SK-MEL-5 (cell line): ENCODE results near the gene MRPL19. TPM values are rescaled to one million over a fixed set of nuclear protein-coding genes. Genes with fewer than 3 reads are reported as not detected.

Source experiments
- DNase-seq: peaks from one replicate; pipeline ENCODE4 v3.0.0-alpha.2; 2016; ENCODE audit warnings: low read depth, low spot score
- in situ Hi-C: cut with HindIII; loops from 2 replicates; pipeline ENCODE4 v1.10.0; 2016; ENCODE audit warnings: low sequenced_read_pairs, high pct_unique_total_duplicates, low pct_unique_long_range_greater_than_20kb
- total RNA-seq: library from RNA; depleted of rRNA; stranded (reverse); fragments of >200 nt; shearing (Covaris generic); gene quantifications from 2 replicates; pipeline ENCODE4 v1.2.3, GENCODE V29; 2014

The MRPL19 gene
- total RNA-seq, 1 experiment from 2014 or later = 106 TPM

DNA sequence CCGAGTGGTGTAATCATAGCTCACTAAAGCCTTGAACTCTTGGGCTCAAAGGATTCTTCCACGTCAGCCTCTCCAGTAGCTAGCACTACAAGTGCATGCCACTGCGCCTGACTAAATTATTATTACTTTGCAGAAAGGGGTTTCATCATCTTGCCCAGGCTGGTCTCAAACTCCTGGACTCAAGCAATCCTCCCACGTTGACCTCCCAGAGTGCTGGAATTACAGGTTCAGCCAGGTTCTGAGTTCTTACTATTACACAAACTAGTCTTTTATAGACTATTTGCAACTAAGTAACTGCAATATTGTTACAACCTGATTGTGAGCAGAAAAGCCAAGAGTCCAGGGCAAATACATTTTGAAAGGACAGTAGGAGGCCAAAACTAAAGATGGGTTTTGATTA lies 35.9 kb upstream of the MRPL19 start:
- in situ Hi-C loops = loop anchor here (25.0 kb wide), 1 partner anchor 148 kb away; no protein-coding TSS in a partner anchor
- no peak for DNase-seq

DNA sequence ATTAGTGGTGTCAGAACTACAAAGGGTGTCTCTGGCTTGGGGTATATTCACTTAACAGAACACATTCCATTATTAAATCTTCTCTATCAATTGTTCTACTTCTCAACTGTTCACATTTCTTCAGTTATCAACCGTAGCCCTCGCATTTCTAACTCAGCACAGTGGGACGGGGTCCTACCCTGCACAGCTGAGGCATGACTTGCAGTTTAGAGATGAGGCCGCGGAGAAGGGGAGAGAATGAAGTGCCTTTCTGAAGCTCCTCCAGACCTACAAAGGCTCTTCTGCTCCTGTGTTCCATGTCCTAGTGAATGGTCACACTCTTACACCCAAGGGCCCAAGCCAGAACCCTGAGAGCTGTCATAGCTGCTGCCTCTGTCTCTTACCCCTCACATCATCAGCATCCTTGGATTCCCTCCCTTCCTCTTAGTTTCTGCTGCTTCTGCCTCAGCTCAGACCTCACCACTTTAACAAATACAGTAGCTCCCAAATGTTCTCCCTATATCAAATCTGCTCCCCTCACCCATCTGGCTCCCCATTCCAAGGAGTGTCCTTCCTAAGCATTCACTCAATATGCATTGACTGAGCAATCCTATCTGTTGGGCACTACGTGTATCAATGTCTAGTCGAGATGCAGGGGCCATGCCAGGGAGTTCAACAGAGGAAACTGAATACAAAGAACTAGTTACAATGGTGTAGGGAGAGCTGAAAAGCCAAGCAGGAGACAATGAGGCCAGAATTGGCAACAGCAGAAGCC lies 34.3 kb upstream of the MRPL19 start:
- in situ Hi-C loops = loop anchor here (25.0 kb wide), 1 partner anchor 150 kb away; no protein-coding TSS in a partner anchor

DNA sequence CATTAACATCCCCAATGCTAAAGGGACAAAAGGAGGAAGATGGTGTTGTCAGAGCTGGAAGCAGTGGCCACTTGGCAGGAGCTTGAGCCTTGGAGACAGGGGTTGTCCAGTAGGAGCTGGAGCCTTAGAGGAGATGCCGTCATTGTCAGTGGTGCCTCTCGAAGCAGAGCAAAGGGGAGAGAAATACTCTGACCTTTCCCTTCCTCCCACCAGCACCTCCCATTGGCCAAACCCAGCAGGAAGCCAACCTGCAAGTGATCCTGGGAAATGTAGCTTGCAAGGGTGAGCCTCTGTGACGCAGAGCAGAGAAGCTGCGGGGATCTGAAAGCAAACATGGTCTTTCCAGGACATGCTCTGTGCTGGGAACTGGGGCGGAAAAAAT lies 33.7 kb upstream of the MRPL19 start:
- no peak for DNase-seq
- in situ Hi-C loops = loop anchor here (25.0 kb wide), 1 partner anchor 151 kb away; no protein-coding TSS in a partner anchor

More for the DNA sequence above, 34.3 kb upstream of the MRPL19 start:
- no peak for DNase-seq

DNA sequence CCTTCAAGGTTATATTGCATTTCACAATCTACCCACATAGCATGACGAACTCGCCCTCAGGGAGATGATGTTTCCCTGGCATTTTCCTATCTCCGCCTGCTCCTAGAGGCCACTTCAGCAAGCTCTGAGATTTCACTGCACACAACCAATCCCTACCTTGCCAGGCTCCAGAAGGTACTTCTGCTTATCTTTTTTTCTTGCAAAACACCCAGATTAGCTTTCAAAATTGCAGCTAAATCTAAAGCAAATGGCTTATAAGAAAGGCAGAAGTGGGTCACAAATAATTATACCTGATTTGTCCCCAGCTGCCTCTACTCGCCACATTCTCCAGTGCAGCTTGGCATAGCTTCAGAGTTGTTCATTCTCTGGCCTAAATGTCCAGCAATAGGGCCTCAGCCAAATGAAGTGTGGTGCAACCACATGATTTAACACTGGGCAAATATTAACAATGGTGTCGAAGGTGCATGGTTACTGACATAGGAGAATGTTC lies 32.4 kb upstream of the MRPL19 start:
- in situ Hi-C loops = loop anchor here (25.0 kb wide), 1 partner anchor 152 kb away; no protein-coding TSS in a partner anchor
- DNase-seq = no peak

DNA sequence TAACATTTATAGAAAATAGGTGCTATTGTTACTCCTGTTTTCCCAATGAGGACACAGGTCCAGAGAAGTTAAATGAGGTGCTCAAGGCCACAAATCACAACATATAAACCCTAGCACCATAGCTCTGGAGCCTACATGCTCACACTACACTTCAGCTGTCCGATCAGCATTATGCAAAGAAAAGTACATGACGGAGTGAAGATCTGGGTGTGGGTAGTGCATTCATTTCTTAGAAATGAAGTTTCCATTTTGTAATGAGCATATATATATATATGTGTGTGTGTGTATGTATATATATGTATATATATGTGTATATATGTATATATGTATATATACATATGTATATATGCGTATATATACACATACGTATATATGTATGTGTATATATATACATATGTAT lies 30.2 kb upstream of the MRPL19 start:
- no peak for DNase-seq
- in situ Hi-C loops = loop anchor here (25.0 kb wide), 1 partner anchor 154 kb away; no protein-coding TSS in a partner anchor

DNA sequence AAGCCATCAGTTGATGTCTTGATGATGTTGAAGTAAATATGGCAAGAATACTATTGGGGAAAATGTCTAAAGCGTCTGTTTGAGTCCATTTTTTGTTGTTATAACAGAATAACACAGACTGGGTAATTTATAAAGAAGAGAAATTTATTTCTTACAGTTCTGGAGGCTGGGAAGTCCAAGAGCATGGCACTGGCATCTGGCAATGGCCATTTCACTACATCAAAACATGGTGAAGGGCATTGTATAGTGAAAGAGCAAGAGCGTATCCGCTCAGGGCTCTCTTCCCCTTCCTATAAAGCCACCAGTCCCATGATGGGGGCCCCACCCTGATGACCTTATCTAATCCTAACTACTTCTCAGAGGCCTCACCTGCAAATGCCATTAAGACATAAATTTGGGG lies 29.6 kb upstream of the MRPL19 start:
- in situ Hi-C loops = loop anchor here (25.0 kb wide), 1 partner anchor 155 kb away; no protein-coding TSS in a partner anchor
- no peak for DNase-seq

DNA sequence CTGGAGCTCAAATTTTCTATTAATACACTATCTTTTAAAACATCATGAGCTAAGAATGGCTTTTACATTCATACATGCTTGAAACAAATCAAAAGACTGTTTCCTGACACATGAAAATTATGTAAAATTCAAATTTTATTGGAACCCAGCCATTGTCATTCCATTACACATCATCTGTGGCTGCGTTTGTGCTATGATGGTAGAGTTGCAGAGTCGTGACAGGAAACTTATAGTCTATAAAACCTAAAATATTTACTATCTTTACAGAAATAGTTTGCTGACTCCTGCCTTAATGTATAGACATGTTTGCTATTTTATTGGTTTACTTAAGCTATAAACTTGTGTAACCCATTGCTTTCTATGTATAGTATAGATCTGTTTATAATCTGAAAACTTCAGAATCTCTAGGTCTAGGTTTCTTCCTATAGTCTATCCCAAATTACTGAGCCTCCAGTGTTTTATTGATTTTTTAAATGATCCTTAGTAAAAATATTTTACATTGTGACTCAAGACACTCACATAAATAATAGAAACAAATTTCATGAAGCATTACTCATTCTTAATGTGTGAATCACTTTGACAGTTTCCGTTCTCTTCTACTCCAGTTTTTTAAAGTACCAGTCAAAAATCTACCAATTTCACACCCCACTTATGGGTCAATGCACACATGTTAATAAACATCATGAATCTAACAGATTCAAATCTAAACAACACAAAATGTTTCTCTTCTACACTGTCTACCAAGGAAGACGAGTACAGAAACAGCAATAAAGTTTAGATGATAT lies 26.4 kb upstream of the MRPL19 start:
- no peak for DNase-seq
- in situ Hi-C loops = loop anchor here (25.0 kb wide), 1 partner anchor 158 kb away; no protein-coding TSS in a partner anchor

DNA sequence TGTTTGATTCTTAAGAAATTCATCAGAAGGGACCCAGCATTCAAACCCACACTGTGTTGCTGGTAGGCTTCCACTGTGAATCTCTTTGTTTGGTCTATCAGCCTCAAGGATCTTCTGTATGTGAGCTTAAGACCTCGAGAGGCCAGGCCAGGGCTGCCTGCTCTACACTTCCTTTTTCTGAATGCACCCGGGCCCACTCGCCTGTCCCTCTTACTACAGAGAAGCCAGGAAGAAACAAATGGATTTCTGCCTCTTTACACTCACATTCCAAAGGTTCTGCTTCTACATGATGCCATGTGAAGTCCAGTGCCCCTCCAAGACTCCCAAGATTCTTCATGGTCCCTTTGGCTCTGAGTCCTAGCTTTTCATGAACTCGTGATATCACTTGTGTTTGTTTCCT lies 25.4 kb upstream of the MRPL19 start:
- DNase-seq = no peak
- in situ Hi-C loops = loop anchor here (25.0 kb wide), 1 partner anchor 159 kb away; no protein-coding TSS in a partner anchor

DNA sequence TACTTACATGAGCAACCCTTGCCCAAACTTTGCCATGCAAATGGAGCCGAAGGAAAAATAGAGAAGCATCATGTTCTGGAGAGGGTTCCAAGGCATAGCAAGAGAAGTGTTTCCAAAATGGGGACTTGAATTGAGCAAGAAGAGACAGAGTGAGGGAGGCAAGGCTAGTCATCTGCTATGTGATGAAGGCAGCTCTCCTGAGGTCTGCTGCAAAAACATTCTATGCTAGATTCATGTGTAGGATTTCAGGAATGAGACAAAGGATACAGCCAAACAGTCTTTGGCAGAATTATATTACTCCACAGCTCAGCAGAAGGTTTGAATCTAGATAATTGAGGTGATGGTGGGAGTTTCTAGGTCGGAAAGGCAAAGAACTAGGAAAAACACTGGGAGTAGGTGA lies 24.1 kb upstream of the MRPL19 start:
- no peak for DNase-seq
- in situ Hi-C loops = loop anchor here (25.0 kb wide), 1 partner anchor 160 kb away; no protein-coding TSS in a partner anchor

DNA sequence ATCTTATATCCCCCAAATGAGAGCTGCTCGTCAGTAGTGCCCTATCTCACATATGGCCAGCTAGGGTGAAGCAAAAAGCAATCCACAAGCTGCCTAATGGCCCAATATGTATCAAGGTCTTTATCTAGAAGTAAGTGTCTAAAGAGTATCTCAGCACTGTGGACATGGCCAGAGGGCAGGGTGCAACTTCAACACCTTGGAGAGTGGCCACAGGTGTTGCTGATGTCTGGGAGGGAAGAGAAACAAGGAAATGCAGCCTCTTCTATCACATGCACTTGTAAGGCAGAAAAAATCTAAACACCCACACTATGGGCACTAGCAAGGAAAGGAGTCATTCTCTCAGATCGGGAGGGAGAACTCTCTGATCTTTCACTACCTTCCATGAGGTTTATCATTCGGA lies 23.7 kb upstream of the MRPL19 start:
- in situ Hi-C loops = loop anchor here (25.0 kb wide), 1 partner anchor 161 kb away; no protein-coding TSS in a partner anchor

DNA sequence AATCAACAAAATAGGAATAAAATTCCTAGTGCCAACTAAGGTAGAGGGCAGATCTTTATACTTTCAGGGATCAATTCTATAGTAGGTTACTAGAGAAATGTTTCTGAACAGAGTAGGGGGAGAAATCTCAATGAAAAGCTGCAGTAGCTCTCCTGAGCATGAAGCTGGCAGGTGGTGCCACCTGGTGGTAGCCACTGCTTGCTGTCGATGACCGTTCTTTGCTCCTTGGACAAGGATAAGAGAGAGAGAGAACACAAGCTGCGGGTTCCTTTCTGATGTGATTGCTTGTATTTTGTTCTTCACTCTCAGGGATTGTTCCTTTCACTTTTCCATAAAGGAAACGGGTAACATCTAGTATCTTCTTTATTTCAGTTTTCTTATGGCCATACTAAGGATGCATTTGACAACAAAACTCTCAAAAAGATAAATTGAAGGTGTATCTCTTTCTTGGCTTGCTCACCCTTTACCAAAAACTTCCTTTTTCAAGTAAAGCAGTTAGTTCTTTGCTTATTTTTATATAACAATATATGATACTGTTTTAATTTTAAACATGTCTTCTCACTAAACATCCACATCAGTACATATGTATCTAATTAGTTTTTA lies 18.6 kb upstream of the MRPL19 start:
- DNase-seq = peak; percentile 87
- in situ Hi-C loops = no loop called here

More for the DNA sequence above, 23.7 kb upstream of the MRPL19 start:
- no peak for DNase-seq

DNA sequence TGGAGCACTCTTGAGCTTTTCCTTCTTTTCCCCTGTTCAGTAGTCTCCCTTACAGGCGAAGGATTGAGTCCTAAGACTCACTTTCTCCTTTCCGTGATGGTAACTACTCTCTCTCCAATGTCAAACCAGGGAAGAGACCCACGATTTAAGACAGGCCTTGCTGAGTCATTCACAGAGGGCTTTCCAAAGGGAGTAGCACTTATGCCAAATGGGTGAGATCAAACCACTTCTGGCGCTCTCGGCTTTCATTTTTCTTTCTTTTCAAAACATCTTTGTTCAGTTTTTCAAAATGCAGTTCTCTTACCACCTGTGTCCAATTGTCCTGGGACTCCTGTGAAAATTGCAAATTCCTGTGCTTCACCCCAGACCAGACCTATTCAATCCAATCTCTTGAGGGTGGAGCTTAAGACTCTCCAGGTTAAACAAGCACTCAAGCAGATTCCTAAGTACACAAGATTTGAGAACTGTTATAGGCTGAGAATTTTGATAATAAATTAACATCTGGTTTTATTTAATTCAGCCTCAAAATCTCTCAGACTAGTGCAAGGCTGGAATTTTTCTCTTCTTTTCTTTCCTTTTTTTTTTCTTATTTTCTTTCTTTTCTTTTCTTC lies 14.4 kb upstream of the MRPL19 start:
- in situ Hi-C loops = no loop called here

DNA sequence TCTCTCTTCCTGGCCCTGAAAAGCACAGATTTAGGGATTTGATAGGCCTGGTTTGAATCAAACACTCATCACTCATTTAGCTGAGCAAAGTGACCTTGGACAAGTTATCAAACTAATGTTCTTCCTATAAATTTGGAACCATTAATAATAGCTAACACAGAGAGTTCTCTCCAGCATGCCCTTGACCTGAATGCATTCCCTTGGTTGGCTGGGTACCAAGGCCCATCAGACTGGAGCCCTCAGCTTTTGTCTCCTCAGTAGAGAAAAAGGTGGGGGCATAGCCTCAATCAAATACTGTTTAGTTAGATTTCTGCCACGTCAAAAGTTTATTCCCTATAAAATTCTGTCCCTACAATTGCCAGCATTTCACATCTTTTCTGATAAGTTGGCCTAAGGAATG lies 13.8 kb upstream of the MRPL19 start:
- in situ Hi-C loops = no loop called here

More for the DNA sequence above, 14.4 kb upstream of the MRPL19 start:
- no peak for DNase-seq

DNA sequence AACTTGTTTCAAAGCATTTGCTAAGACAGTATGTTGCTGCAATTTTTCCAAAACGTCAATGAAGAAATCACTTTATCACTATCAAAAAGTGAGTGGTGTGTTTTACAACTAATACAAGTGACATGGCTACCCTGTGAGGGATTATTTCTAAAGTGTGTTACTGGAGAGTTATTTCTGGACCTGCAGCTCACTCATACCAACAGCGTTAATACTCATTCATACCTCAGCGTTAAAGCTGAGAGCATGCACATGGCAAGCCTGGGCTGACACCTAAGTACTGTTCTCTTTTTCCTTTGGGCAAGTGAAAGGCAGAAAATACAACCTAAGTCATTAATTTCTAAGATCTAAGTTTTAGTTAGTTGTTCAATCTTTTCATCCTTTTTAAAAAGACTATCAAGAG lies 13.0 kb upstream of the MRPL19 start:
- DNase-seq = no peak
- in situ Hi-C loops = no loop called here

More for the DNA sequence above, 13.8 kb upstream of the MRPL19 start:
- DNase-seq = no peak

DNA sequence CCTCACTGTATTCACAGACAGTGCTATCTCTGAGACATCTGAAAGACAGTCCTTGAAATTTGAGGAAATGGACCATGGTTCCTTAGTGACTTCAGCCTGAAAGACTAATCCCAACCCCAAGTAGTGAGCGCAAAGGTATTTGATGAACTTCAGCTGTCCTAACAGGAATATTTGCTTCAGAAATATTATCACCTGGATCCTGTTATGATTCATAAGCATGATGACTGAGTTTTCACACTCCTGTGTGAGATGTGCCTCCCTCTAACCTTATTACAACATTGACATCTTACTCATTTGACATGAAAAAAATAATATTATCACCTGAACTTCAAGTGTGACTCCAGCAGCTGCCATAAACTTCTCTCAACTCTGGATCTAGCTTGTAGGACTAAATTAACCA lies 11.6 kb upstream of the MRPL19 start:
- in situ Hi-C loops = no loop called here
- no peak for DNase-seq

DNA sequence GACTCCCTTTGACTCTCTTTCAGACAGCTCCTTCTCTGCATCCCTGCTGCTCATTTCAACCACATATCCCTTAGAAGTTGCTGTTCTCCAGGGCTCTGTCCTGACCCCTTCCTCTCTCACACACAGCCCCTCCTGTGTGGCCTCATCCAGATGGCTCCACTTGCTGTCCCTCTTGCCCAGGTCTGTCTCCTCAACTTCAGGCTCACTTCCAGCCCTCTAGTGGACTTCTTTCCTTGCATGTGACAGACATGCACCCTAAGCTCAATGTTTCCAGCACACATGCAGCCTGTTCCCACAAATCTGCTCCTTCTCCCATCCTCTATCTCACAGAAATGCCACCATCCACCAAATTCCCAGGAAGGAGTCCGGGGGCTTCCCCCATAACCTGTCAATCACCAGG lies 9.0 kb upstream of the MRPL19 start:
- no peak for DNase-seq
- in situ Hi-C loops = no loop called here

DNA sequence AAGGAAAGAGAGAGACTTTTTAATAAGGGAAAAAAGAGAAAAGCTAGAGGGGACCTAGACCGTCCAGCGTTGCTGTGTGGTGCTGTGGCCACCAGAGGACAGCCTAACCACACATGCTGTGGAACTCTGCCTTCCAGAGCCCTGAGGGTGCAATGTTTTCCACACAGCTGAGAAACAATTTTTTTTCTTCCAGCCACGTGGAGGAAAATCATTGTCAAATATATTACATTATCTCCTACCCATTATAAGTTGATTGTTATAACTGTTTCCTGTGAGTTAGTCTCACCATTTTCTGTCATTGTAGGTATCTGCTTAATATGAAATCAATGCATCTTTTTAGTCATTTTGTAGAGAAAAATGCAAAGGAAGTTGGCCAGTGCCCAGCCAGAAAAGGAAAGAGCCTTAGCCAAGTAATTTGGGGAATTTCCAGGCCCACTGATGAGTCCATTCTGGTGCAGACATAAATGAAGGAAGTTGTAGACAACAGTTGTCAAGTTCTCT lies 5.9 kb upstream of the MRPL19 start:
- in situ Hi-C loops = no loop called here
- peak; percentile 87 for DNase-seq
